Activated CD4-positive, alpha-beta T cell treated with anti-CD3 and anti-CD28 coated beads, Interleukin-2, amount 10 ng/mL, durations not matched to agents 7 days and 5 days (primary cell): ENCODE data around the gene NUP210L. TPM values are rescaled to one million over a fixed set of nuclear protein-coding genes. Genes with fewer than 3 reads are reported as not detected.
"Not testable (repeated sequence)": the region's sequence is repeated elsewhere in the genome, so short reads cannot be mapped to it uniquely, and the experiment has no call there.

Experiments used
- CTCF ChIA-PET: fragments of 350-600 bp; sonication (Branson Sonifier 250); formaldehyde crosslinking; loops from one replicate; lab custom pipeline; 2021; ENCODE audit warnings: antibody characterized with exemption; lab: Charles Lee
- POLR2A ChIA-PET: fragments of 350-600 bp; sonication (Branson Sonifier 250); formaldehyde crosslinking; loops from one replicate; lab custom pipeline; 2021; ENCODE audit warnings: antibody characterized with exemption; lab: Charles Lee
- DNase-seq: peaks from one replicate; pipeline ENCODE4 v3.0.0-alpha.2; 2020
- H3K27ac Mint-ChIP-seq: one replicate; pipeline ENCODE4 v1.8.0; 2021; ENCODE audit warnings: mild to moderate bottlenecking, moderate library complexity, mixed read lengths
- H3K27me3 Mint-ChIP-seq: one replicate; pipeline ENCODE4 v1.8.0; 2021; ENCODE audit warnings: mixed read lengths
- H3K36me3 Mint-ChIP-seq: one replicate; pipeline ENCODE4 v1.8.0; 2021; ENCODE audit warnings: low read depth, mixed read lengths
- H3K4me1 Mint-ChIP-seq: one replicate; pipeline ENCODE4 v1.8.0; 2021; ENCODE audit warnings: mixed read lengths
- H3K4me3 Mint-ChIP-seq: one replicate; pipeline ENCODE4 v1.8.0; 2021; ENCODE audit warnings: mild to moderate bottlenecking, moderate library complexity, mixed read lengths
- H3K9me3 Mint-ChIP-seq: one replicate; pipeline ENCODE4 v1.8.0; 2021; ENCODE audit warnings: mixed read lengths
- total RNA-seq, 2 experiments: library from RNA; stranded (reverse); gene quantifications; one replicate each; pipeline ENCODE4 v1.2.3, GENCODE V29; 2021

The NUP210L gene
- total RNA-seq, 2 experiments from 2014 or later: 0.04 to 0.12 TPM

- CTCF ChIA-PET, H3K4me3 Mint-ChIP-seq: not testable (repeated sequence)
Measured at GRCh38 chr1:154083057-154083456, 71.8 kb downstream of the NUP210L start.

GRCh38 chr1:154081386-154082126 is 73.3 kb downstream of the NUP210L start:
- H3K4me1 Mint-ChIP-seq: no peaks in the 10 kb centered on the region
- POLR2A ChIA-PET: interaction anchor here (0.6 kb wide), 1 partner anchor 343 kb away, joined by 4 read pairs; no protein-coding TSS in a partner anchor
- no peak overlapping the region for H3K4me3 Mint-ChIP-seq
- peaks cover 3% of the 10 kb centered on the region for H3K27me3 Mint-ChIP-seq
- H3K36me3 Mint-ChIP-seq: peaks cover 4% of the 10 kb centered on the region
- H3K9me3 Mint-ChIP-seq: peaks cover 6% of the 10 kb centered on the region
- CTCF ChIA-PET: no interaction called here
- no peak overlapping the region for H3K27ac Mint-ChIP-seq
- no peak for DNase-seq

More at GRCh38 chr1:154083057-154083456, 71.8 kb downstream of the NUP210L start:
- POLR2A ChIA-PET, DNase-seq, H3K4me1 Mint-ChIP-seq, H3K36me3 Mint-ChIP-seq, H3K9me3 Mint-ChIP-seq, H3K27ac Mint-ChIP-seq, H3K27me3 Mint-ChIP-seq: not testable (repeated sequence)

GRCh38 chr1:154076413-154076812 is 78.5 kb downstream of the NUP210L start:
- H3K36me3 Mint-ChIP-seq: peaks cover 4% of the 10 kb centered on the region
- no peak overlapping the region for H3K27ac Mint-ChIP-seq
- H3K9me3 Mint-ChIP-seq: peaks cover 6% of the 10 kb centered on the region
- CTCF ChIA-PET: no interaction called here
- peaks cover 8% of the 10 kb centered on the region for H3K27me3 Mint-ChIP-seq
- no peaks in the 10 kb centered on the region for H3K4me1 Mint-ChIP-seq
- H3K4me3 Mint-ChIP-seq: no peak overlapping the region
- no peak for DNase-seq
- POLR2A ChIA-PET: no interaction called here

- H3K9me3 Mint-ChIP-seq: peaks cover 6% of the 10 kb centered on the region
- CTCF ChIA-PET: no interaction called here
- H3K27me3 Mint-ChIP-seq: peaks cover 8% of the 10 kb centered on the region
- DNase-seq: no peak
- H3K36me3 Mint-ChIP-seq: peaks cover 4% of the 10 kb centered on the region
- no peak overlapping the region for H3K27ac Mint-ChIP-seq
- H3K4me3 Mint-ChIP-seq: no peak overlapping the region
- H3K4me1 Mint-ChIP-seq: no peaks in the 10 kb centered on the region
- POLR2A ChIA-PET: no interaction called here
Measured at GRCh38 chr1:154075746-154076145, 79.1 kb downstream of the NUP210L start.

GRCh38 chr1:154062309-154062708 is 92.6 kb downstream of the NUP210L start:
- H3K4me1 Mint-ChIP-seq: peaks cover 2% of the 10 kb centered on the region
- POLR2A ChIA-PET: no interaction called here
- CTCF ChIA-PET: no interaction called here
- H3K4me3 Mint-ChIP-seq: no peak overlapping the region
- DNase-seq: no peak
- no peaks in the 10 kb centered on the region for H3K36me3 Mint-ChIP-seq
- H3K9me3 Mint-ChIP-seq: no peaks in the 10 kb centered on the region
- H3K27ac Mint-ChIP-seq: no peak overlapping the region
- no peaks in the 10 kb centered on the region for H3K27me3 Mint-ChIP-seq

GRCh38 chr1:154047436-154047835 is 107.4 kb downstream of the NUP210L start:
- H3K36me3 Mint-ChIP-seq, H3K9me3 Mint-ChIP-seq, H3K27me3 Mint-ChIP-seq, DNase-seq, CTCF ChIA-PET, H3K4me3 Mint-ChIP-seq, H3K4me1 Mint-ChIP-seq, H3K27ac Mint-ChIP-seq: not testable (repeated sequence)
- POLR2A ChIA-PET: interaction anchor here (0.6 kb wide), 1 partner anchor 17 kb away, joined by 4 read pairs; no protein-coding TSS in a partner anchor

- H3K27ac Mint-ChIP-seq, H3K27me3 Mint-ChIP-seq, DNase-seq, H3K4me3 Mint-ChIP-seq, CTCF ChIA-PET, H3K4me1 Mint-ChIP-seq, POLR2A ChIA-PET, H3K9me3 Mint-ChIP-seq, H3K36me3 Mint-ChIP-seq: not testable (repeated sequence)
Measured at GRCh38 chr1:154033697-154034096, 121.2 kb downstream of the NUP210L start.

GRCh38 chr1:154019940-154020339 is 134.9 kb downstream of the NUP210L start:
- no peak overlapping the region for H3K4me3 Mint-ChIP-seq
- no peaks in the 10 kb centered on the region for H3K36me3 Mint-ChIP-seq
- no peaks in the 10 kb centered on the region for H3K4me1 Mint-ChIP-seq
- ChIA-PET POLR2A (interaction anchor here (0.6 kb wide), 1 partner anchor 25 kb away, joined by 3 read pairs; no protein-coding TSS in a partner anchor), CTCF (no interaction called here)
- DNase-seq: no peak
- no peak overlapping the region for H3K27ac Mint-ChIP-seq
- no peaks in the 10 kb centered on the region for H3K9me3 Mint-ChIP-seq
- H3K27me3 Mint-ChIP-seq: no peaks in the 10 kb centered on the region

GRCh38 chr1:154019269-154019668 is 135.6 kb downstream of the NUP210L start:
- Mint-ChIP-seq H3K4me3 (no peak overlapping the region), H3K4me1 (no peaks in the 10 kb centered on the region), H3K36me3 (no peaks in the 10 kb centered on the region), H3K27ac (no peak overlapping the region), H3K27me3 (no peaks in the 10 kb centered on the region), H3K9me3 (no peaks in the 10 kb centered on the region)
- POLR2A ChIA-PET: no interaction called here
- CTCF ChIA-PET: interaction anchor here (1.0 kb wide), 1 partner anchor 1066 kb away, joined by 3 read pairs; no protein-coding TSS in a partner anchor
- no peak for DNase-seq

GRCh38 chr1:154014154-154014907 is 140.5 kb downstream of the NUP210L start:
- POLR2A ChIA-PET: no interaction called here
- Mint-ChIP-seq H3K27me3 (no peaks in the 10 kb centered on the region), H3K9me3 (no peaks in the 10 kb centered on the region), H3K4me3 (no peak overlapping the region), H3K4me1 (no peaks in the 10 kb centered on the region), H3K36me3 (no peaks in the 10 kb centered on the region), H3K27ac (no peak overlapping the region)
- CTCF ChIA-PET: no interaction called here
- no peak for DNase-seq

- POLR2A ChIA-PET, H3K27ac Mint-ChIP-seq, CTCF ChIA-PET, H3K4me1 Mint-ChIP-seq, H3K27me3 Mint-ChIP-seq, H3K4me3 Mint-ChIP-seq, DNase-seq, H3K36me3 Mint-ChIP-seq, H3K9me3 Mint-ChIP-seq: not testable (repeated sequence)
Measured at GRCh38 chr1:154012543-154012942, 142.3 kb downstream of the NUP210L start.

- H3K4me1 Mint-ChIP-seq: no peaks in the 10 kb centered on the region
- H3K9me3 Mint-ChIP-seq: no peaks in the 10 kb centered on the region
- ChIA-PET CTCF (no interaction called here), POLR2A (no interaction called here)
- no peaks in the 10 kb centered on the region for H3K36me3 Mint-ChIP-seq
- no peak overlapping the region for H3K4me3 Mint-ChIP-seq
- no peak for DNase-seq
- H3K27me3 Mint-ChIP-seq: no peaks in the 10 kb centered on the region
- H3K27ac Mint-ChIP-seq: no peak overlapping the region
Measured at GRCh38 chr1:154012129-154012528, 142.7 kb downstream of the NUP210L start.

GRCh38 chr1:154006136-154006535 is 148.7 kb downstream of the NUP210L start:
- DNase-seq: no peak
- Mint-ChIP-seq H3K4me3 (no peak overlapping the region), H3K4me1 (no peaks in the 10 kb centered on the region), H3K9me3 (no peaks in the 10 kb centered on the region), H3K27me3 (no peaks in the 10 kb centered on the region), H3K27ac (no peak overlapping the region), H3K36me3 (no peaks in the 10 kb centered on the region)
- ChIA-PET CTCF (no interaction called here), POLR2A (no interaction called here)
